GM12865 (cell line): ENCODE results near the gene FAM98C.

Experiments
- DNase-seq: peaks from one replicate; pipeline ENCODE4 v3.0.0; 2010; ENCODE audit warnings: low read depth
- H3K4me3 ChIP-seq: 2 replicates; pipeline ENCODE4 v1.5.1; 2011; ENCODE audit warnings: mild to moderate bottlenecking, low read depth, low read length, control low read depth
- TF ChIP-seq, protein P1 (sequence below): IDR thresholded peaks from 2 replicates; pipeline ENCODE4 v1.5.1; 2011; ENCODE audit warnings: low read length, control low read depth, low read depth, inconsistent platforms; ENCODE audit not compliant: insufficient read depth; ENCODE audit errors: missing control alignments

FAM98C gene

DNA sequence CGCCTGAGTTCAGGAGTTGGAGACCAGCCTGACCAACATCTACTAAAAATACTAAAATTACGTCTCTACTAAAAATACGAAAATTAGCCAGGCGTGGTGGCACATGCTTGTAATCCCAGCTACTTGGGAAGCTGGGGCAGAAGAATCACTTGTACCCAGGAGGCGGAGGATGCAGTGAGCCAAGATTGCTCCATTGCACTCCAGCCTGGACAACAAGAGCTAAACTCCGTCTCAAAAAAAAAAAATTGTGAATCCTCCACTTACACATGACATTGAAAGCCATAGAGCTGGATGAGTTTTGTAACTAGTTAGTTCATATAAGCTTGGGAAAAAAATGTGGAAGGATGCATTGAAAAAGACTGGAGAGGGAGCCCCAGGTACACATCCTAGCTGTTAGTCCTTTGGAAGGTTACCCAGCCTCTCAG, 29.0 kb upstream of the FAM98C start:
- TF ChIP-seq, protein P1, sequence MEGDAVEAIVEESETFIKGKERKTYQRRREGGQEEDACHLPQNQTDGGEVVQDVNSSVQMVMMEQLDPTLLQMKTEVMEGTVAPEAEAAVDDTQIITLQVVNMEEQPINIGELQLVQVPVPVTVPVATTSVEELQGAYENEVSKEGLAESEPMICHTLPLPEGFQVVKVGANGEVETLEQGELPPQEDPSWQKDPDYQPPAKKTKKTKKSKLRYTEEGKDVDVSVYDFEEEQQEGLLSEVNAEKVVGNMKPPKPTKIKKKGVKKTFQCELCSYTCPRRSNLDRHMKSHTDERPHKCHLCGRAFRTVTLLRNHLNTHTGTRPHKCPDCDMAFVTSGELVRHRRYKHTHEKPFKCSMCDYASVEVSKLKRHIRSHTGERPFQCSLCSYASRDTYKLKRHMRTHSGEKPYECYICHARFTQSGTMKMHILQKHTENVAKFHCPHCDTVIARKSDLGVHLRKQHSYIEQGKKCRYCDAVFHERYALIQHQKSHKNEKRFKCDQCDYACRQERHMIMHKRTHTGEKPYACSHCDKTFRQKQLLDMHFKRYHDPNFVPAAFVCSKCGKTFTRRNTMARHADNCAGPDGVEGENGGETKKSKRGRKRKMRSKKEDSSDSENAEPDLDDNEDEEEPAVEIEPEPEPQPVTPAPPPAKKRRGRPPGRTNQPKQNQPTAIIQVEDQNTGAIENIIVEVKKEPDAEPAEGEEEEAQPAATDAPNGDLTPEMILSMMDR: no peak
- no peak for DNase-seq
- H3K4me3 ChIP-seq: peak overlapping the region; percentile 61

DNA sequence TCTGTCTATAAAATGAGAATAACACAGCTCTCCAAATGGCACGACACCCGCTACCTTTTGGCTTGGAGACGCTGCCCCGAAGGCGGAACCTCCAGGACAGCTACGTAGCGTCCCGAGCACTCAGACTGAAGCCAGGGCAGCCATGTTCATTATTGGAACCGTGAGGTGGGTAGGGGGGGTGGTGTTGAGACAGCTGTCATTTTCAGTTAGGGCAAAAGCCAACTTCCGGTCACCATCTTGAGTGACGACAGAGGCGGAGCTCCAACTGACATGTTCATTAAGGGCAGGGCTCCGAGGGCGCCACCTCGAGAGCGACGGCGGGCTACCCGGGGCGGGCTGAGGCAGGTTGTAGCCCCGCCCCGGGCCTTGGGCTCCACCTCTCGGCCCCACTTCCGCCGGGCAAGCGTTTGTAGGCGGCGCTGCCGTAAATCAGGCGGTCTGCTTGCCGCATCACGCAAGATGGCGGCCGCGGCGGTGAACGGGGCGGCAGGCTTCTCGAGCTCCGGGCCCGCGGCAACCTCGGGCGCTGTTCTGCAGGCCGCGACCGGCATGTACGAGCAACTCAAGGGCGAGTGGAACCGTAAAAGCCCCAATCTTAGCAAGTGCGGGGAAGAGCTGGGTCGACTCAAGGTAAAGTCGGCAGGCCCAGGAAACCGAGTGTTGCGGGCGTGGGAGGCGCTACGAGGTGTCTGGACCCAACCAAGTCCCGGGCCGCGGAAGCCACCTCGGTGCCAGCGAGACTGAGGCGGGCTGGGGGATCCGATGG, 28.4 kb upstream of the FAM98C start, which contains the start of gene PSMD8:
TSS of gene PSMD8 (plus strand) at position 240 of the 766 bp plus-strand sequence. CDS start at position 271, 31 bp downstream.
- peak; percentile 100 for DNase-seq
- TF ChIP-seq, protein P1: no peak
- H3K4me3 ChIP-seq: peak within 1 kb of the TSS; percentile 99

DNA sequence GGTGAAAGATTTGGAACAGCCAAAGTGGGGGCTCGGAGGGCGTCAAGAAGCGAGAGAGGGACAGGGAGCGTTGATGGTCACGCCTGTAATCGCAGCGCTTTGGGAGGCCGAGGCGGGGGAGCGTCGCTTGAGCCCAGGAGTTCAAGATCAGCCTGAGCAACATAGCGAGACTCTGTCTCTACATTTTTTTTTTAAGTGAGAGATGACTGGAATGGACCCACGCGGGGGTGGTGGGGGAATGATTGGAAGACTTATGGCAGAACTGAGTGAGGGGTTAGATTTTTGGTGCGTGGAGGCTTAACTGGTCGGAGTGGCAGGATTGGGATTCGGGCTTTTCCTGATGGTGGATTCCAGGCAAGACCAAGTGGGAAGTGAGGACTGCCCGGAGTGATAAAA, 27.8 kb upstream of the FAM98C start:
- H3K4me3 ChIP-seq: peak overlapping the region; percentile 99
- TF ChIP-seq, protein P1: no peak
- DNase-seq: no peak

DNA sequence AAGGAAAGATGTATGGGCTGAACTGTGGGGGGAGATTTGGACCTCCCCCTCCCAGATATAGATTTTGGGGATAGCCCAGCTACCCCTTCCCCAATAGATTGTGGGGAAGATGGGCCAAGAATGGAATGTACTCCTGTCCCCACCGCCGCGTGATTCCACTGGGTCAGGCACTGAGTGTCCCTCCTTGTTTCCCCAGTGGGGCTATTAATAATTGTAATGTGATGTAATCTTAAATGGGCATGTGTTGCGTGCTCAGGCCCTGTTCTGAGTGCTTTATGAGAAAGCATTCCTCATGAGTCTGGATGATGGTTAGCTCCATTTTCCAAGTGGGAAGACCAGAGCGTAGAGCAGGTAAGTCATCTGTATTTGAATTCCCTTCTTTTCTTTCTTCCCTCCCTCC, 27.1 kb upstream of the FAM98C start:
- TF ChIP-seq, protein P1: no peak
- H3K4me3 ChIP-seq: peak overlapping the region; percentile 99
- no peak for DNase-seq

DNA sequence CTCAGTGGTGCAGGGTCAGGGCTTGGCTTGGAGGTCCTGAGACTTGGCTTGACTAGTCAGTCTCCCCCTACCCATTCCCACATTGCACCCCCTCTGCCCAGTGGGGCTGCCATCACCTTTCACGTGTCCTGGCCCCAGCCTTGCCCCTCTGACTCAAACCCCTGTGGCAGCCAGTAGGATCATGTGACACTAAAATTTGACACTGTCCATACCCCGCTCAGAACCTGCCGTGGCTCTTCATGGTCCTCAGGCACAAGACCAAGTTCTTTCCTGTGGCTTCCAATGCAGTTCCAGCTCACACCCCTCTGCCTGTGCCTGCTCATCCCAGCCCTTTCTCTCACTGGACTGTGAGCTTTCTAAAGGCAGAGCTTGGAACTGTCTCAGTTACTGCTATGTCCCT, 26.3 kb upstream of the FAM98C start:
- TF ChIP-seq, protein P1: no peak
- H3K4me3 ChIP-seq: no peak overlapping the region
- no peak for DNase-seq

DNA sequence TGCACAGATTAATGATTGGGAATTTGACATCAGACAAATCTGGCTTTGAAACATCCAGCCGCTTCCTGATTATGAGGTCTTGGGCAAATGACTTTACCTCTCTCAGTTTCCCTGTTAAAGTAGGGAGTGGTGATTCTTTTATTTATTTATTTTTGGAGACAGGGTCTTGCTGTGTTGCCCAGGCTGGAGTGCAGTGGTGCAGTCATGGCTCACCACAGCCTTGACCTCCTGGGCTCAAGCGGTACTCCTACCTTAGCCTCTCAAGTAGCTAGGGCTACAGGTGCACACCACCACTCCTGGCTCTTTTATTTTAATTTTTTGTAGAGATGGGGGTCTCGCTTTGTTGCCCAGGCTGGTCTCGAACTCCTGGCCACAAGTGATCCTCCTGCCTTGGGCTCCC, 25.8 kb upstream of the FAM98C start:
- no peak for DNase-seq
- no peak overlapping the region for H3K4me3 ChIP-seq
- TF ChIP-seq, protein P1: no peak

DNA sequence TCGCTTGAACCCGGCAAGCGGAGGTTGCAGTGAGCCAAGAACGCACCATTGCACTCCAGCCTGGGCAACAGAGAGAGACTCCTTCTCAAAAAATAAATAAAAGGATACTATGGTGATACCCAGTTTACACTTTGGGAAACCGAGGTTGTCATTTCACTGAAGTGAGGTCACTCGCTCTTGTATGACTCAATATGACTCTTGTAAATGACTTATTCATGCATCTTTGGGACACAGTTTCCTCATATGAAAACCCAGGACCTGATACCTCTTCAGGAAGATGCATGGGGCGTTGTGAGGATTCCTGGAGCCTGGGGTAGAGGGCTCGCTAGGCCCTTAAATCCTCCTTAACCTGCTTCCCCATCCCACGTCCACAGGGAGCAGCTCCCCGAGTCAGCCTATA, 24.0 kb upstream of the FAM98C start:
- DNase-seq: no peak
- no peak overlapping the region for H3K4me3 ChIP-seq
- TF ChIP-seq, protein P1: no peak
